NOMO-1 treated with dmso at 0.1 percent for 144 hours (cell line): Measurements from ENCODE around the gene TANC2.
"Not testable (repeated sequence)": the region's sequence is repeated elsewhere in the genome, so short reads cannot be mapped to it uniquely, and the experiment has no call there.

Experiments
- DNase-seq: peaks from one replicate; lab custom pipeline; 2025; ENCODE audit not compliant: unreplicated experiment; lab: John Stamatoyannopoulos, UW

Gene TANC2

GRCh38 chr17:62963296-62963695 is 2.7 kb upstream of the TANC2 start:
- DNase-seq: no peak

- no peak for DNase-seq
These were observed 1.5 kb upstream of the TANC2 start for GRCh38 chr17:62964506-62964905.

GRCh38 chr17:62965174-62965685 is 805 bp upstream of the TANC2 start:
- DNase-seq: no peak

GRCh38 chr17:62966426-62967204 is 580 bp downstream of the TANC2 start:
- no peak for DNase-seq

GRCh38 chr17:62967205-62967529 is 1.1 kb downstream of the TANC2 start:
- DNase-seq: no peak

- DNase-seq: peak; percentile 85
These were observed 2.4 kb downstream of the TANC2 start for GRCh38 chr17:62968445-62968923.

GRCh38 chr17:62970610-62971009 is 4.6 kb downstream of the TANC2 start:
- DNase-seq: no peak

GRCh38 chr17:62971853-62972252 is 5.8 kb downstream of the TANC2 start:
- DNase-seq: no peak

- DNase-seq: no peak
These were observed 8.8 kb downstream of the TANC2 start for GRCh38 chr17:62974788-62975187.

GRCh38 chr17:62975206-62975605 is 9.2 kb downstream of the TANC2 start:
- DNase-seq: no peak

- DNase-seq: not testable (repeated sequence)
These were observed 10.7 kb downstream of the TANC2 start for GRCh38 chr17:62976643-62977231.

- no peak for DNase-seq
These were observed 14.8 kb downstream of the TANC2 start for GRCh38 chr17:62980842-62981241.

- DNase-seq: no peak
These were observed 15.9 kb downstream of the TANC2 start for GRCh38 chr17:62981933-62982332.

- DNase-seq: no peak
These were observed 18.8 kb downstream of the TANC2 start for GRCh38 chr17:62984801-62985200.

- no peak for DNase-seq
These were observed 20.5 kb downstream of the TANC2 start for GRCh38 chr17:62986549-62986948.

- no peak for DNase-seq
These were observed 21.1 kb downstream of the TANC2 start for GRCh38 chr17:62987136-62987535.

- no peak for DNase-seq
These were observed 23.5 kb downstream of the TANC2 start for GRCh38 chr17:62989501-62989900.

- no peak for DNase-seq
These were observed 28.9 kb downstream of the TANC2 start for GRCh38 chr17:62994931-62995330.

GRCh38 chr17:62995377-62995885 is 29.4 kb downstream of the TANC2 start:
- DNase-seq: peak; percentile 87

GRCh38 chr17:62996221-62996620 is 30.2 kb downstream of the TANC2 start:
- DNase-seq: peak; percentile 49

GRCh38 chr17:62998166-62998565 is 32.1 kb downstream of the TANC2 start:
- DNase-seq: no peak

GRCh38 chr17:62998665-62999393 is 32.8 kb downstream of the TANC2 start:
- DNase-seq: no peak
